GM18505 (cell line): ENCODE measurements around the gene PSME4.
"Not testable (repeated sequence)": the region's sequence is repeated elsewhere in the genome, so short reads cannot be mapped to it uniquely, and the experiment has no call there.

Source experiments
- ATAC-seq: cut with Tn5 transposase; IDR thresholded peaks from one replicate; pipeline ENCODE4 v1.9.1; 2021; ENCODE audit not compliant: unreplicated experiment
- POLR2A ChIP-seq: IDR thresholded peaks from 4 replicates; pipeline ENCODE4 v1.6.1; 2011; ENCODE audit warnings: borderline replicate concordance; ENCODE audit not compliant: insufficient read depth, insufficient read length; ENCODE audit errors: extremely low read depth

Gene PSME4

GRCh38 chr2:53945538-53945937 lies 25.3 kb downstream of the PSME4 start:
- TF ChIP-seq POLR2A: no peak
- ATAC-seq: no peak

GRCh38 chr2:53944542-53944941 lies 26.3 kb downstream of the PSME4 start:
- no peak for TF ChIP-seq POLR2A
- ATAC-seq: no peak

DNA sequence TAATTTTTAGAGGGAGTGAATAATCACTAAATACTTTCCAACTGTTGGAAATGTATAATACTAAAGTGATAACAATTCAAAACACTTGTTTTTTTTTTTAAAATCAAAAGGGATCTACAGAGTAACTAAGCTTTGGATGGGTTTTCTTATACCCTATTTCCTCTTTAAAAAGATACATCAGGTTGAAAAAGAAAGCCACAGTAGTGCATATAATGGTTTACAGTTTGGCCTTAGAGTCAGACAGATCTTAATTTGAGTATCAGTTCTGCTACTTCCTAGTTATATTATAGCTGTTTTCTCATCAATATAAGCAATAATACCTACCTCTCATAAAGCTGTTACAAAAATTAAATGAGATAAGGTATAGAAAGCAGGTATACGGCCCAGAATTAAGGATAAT lies 28.5 kb downstream of the PSME4 start:
- peak; percentile 36 for ATAC-seq

DNA sequence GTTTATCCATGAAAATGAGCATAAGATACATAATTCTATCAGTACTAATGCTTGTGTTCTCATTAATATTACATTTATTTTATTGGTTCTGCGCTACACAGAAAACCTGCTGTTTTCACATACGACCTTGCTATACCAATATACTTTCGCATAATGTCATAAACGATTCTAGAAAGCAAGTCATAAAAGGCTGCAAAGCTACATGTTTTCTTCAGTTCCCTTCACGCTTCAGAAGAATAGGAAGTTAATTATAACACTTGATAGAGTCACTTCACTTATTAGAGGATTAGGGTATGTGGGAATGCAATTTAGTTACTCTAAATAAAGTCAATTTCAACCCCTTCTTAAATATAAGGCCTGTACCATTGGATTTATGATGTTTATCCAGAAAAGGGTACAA lies 29.0 kb downstream of the PSME4 start:
- no peak for TF ChIP-seq POLR2A
- ATAC-seq: peak; percentile 70

More for the DNA sequence above, 28.5 kb downstream of the PSME4 start:
- TF ChIP-seq POLR2A: no peak

DNA sequence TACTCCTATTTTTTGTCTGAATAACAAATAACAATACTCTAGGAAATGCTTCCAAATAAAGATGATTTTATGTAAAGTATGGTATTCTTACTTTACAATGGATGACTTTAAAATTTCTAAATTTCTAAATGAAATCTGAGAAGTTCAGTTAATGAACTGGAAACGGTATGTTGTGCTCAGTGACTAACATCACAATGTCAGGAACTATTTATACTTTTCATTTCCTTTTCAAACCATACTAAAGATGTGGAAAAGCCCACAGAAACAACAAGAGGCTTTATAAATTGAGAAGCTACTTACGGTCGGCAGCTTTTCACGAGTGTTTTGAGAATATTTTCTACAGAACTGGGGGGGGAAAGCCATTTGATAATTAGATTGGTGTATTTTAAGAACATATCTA lies 31.1 kb downstream of the PSME4 start:
- ATAC-seq: no peak
- no peak for TF ChIP-seq POLR2A

DNA sequence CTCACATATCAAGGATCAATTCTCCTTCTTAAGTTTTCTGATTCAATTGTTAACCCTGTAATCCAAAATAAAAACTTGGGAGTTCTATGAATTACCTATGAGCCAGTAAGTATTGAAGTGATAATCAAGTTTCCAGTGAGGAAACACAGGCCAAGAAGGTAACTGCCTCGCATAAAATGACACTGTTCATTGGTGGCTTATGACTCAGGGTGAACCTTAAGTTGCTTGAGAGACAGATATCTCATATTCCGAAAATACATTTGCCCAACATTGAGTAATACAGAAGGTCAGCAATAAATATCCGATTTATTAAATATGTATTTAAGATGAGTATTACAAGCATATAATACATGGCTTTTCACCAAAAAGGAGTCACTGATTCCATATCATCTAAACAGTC lies 31.9 kb downstream of the PSME4 start:
- no peak for TF ChIP-seq POLR2A
- no peak for ATAC-seq

DNA sequence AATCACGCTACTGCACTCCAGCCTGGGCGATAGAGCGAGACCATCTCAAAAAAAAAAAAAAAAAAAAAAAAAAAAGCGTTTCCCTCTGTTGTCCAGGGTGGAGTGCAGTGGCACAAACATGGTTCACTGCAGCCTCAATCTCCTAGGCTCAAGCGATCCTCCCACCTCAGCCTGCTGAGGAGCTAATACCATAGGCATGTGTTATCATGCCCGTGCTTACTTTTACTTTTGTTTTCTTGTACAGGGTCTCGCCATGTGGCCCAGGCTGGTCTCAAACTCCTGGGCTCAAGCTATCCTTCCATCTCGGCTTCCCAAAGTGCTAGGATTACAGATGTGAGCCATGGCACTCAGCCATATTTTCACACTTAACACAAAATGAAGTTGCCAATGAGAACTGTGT lies 37.5 kb downstream of the PSME4 start:
- no peak for ATAC-seq
- no peak for TF ChIP-seq POLR2A

- ATAC-seq: not testable (repeated sequence)
Measured at GRCh38 chr2:53926321-53926720, 44.5 kb downstream of the PSME4 start.

DNA sequence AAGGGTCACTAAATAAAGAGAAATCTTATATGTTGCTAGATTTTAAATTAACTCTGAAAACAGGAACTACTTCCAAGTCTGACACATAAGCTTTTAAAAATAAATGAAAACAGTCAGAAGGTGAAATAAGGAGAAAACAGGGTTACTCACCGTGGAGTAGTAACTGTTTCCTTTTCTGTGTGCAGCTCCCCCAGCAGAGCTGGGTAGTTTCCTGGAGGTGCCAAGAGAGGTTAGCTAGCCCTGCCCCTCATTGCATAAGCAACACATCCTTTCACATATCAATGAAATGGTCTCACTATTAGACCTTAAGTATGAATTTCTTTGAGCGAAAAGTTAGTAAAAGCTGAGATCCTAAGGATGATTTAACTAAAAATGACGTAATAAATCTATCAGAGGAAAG lies 57.1 kb downstream of the PSME4 start:
- ATAC-seq: peak; percentile 94
- no peak for TF ChIP-seq POLR2A

DNA sequence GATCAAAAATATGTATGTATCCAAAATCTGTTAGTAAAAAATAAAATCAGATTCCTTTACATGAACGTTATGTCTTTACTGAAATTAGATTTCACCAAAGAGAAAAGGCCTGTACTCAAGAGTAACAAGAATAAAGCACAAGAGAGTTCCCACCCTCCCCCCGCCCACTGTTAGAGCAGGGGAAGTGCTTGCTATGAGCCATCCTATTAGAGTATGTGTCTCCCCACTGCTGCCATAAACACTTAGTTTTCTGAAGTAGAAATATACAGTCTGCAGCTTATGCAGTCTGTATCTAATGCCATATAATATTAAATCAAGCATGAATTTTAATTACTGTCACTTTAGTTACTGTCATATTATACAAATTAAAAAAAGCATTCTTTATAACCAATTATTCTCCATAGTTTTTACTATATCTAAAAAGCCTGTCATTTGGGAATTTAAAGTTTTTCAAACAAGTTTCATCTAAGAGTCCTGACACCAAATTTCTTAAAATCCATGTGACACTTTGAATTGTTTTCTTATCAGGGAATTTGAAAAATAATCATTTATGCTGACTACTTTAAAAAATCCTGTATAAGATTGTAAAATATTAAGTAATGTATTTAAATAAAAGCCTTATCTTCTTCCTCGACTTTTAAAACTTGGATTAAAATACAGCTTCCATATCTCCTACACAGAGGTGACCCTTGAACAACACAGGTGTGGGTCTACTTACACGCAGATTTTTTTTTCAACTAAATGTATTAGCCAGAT lies 59.2 kb downstream of the PSME4 start:
- no peak for TF ChIP-seq POLR2A
- ATAC-seq: no peak

- ATAC-seq: no peak
- TF ChIP-seq POLR2A: no peak
Measured at GRCh38 chr2:53907582-53907981, 63.2 kb downstream of the PSME4 start.

- TF ChIP-seq POLR2A: no peak
- ATAC-seq: no peak
Measured at GRCh38 chr2:53905396-53905795, 65.4 kb downstream of the PSME4 start.

DNA sequence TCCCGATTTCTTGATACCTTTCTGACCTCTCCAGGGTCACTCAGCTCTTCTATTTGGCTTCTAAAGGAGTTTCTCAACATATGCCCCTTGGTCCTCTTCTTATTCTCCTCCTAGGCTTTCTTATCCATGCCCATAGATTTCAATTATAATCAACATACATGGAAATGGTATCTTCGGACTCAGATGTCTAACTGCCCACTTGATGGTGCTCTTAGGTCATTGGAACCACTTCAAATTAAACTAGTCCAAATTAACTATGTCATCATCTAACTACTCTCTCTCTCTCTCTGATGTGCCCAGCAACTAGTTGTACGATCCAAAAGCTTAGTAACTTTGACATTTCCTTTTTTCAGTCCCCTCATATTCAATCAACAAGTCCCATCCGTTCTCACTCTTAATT lies 67.8 kb downstream of the PSME4 start:
- ATAC-seq: no peak
- TF ChIP-seq POLR2A: no peak

DNA sequence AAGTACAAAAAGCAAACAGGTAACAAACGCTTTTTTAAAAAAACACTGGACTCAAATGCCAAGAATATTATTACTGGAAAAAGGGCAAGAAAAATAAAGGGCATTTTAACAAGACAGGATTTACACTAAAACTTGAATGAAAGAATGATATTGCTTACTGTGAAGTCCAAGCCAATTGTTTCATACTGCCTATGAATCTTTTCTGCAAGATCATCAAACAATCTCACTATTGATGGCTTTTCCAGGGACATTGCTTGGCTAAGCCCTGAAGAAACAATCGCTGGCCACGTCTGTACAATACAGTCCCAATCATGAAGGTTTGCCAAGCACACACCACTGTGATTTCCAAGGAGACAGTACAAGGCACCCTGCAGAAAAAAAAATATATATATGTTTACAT lies 69.6 kb downstream of the PSME4 start:
- no peak for TF ChIP-seq POLR2A
- no peak for ATAC-seq

DNA sequence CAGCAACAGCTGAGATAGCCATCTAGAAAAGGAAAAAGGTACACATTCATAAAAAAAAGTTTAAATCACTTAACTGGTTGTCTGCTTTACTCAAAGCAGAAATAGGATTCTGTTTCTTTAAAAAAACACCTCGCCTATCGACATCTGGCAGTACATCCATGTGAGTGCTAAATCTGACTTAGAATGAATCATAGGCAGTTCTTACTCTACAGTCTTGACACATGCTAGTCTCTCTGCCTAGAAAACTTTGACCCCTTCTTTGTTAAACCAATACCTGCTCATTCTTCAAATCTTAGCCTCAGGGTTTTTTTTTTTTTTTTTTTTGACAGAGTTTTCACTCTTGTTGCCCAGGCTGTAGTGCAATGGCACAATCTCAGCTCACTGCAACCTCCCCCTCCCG lies 73.9 kb downstream of the PSME4 start:
- ATAC-seq: no peak
- no peak for TF ChIP-seq POLR2A

DNA sequence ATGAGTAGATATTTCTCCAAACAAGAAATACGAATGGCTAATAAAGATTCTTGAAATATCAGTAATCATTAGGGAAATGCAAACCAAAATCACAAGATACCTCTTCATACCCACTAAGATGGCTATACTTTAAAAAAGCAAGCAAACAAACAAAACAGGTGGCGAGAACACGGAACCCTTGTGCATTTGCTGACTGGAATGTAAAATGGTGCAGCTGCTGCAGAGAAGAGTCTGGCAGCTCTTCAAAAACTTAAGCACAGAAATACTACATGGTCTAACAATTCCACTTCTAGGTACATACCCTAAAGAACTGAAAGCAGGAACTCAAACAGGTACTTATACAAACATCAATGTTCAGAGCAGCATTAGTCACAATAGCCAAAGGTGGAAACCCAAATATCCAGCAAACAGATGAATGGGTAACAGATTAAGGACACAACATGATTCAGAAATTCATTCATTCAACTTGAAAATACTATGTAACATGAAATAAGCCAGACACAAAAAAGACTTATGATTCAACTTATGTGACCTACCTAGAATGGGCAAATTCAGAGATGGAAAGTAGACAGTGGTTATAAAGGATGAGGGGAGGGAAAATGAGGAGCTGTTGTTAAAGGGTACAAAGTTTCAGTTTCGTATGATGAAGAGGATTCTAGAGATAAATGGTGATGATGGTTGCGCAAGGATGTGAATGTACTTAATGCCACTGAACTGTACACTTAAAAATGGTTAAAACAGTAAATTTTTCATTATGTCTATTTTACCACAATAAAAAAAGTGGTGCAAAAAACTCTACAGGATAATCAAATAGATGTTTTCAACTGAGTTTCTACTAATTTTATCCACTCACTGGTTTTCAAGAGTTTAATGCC lies 84.2 kb downstream of the PSME4 start:
- TF ChIP-seq POLR2A: no peak
- ATAC-seq: no peak
